Measurements from ENCODE around the gene SCFD2.
"Not testable (repeated sequence)": the region's sequence is repeated elsewhere in the genome, so short reads cannot be mapped to it uniquely, and the experiment has no call there.

GRCh38 chr4:53219148-53219547 is 146.7 kb downstream of the SCFD2 start:
- TF ChIP-seq CTCF (IDR thresholded peaks at IDR 0.05); EP300 (IDR thresholded peaks at IDR 0.05); MAX (IDR thresholded peaks at IDR 0.05); ESRRA (IDR thresholded peaks at IDR 0.05; ENCODE audit: borderline replicate concordance, low read length); NFE2L2 (conservative IDR thresholded peaks at IDR 0.05; ENCODE audit: low read length); POLR2A (IDR thresholded peaks at IDR 0.05; ENCODE audit: low read length); HDAC2 (IDR thresholded peaks at IDR 0.05); CHD2 (IDR thresholded peaks at IDR 0.05; ENCODE audit: low read length, partially characterized antibody); SREBF2 (IDR thresholded peaks at IDR 0.05); TFCP2L1 (CRISPR knock-in tag; IDR thresholded peaks at IDR 0.05); SMC3 (IDR thresholded peaks at IDR 0.05): not testable (repeated sequence)
